Testis (tissue), 3 donors: ENCODE measurements around the gene RFX8. TPM values are rescaled to one million over a fixed set of nuclear protein-coding genes. Genes with fewer than 3 reads are reported as not detected.

Experiments
- DNase-seq: peaks from one replicate; pipeline ENCODE4 v3.0.0-alpha.2; 2019
- H3K27ac ChIP-seq, 2 donors: fragments of 200-600 bp; sonication (generic); one replicate each; pipeline ENCODE4 v1.5.1; 2019
- H3K27me3 ChIP-seq: fragments of 200-600 bp; sonication (generic); one replicate; pipeline ENCODE4 v1.5.1; 2019
- H3K36me3 ChIP-seq: fragments of 200-600 bp; sonication (generic); one replicate; pipeline ENCODE4 v1.5.1; 2017; ENCODE audit warnings: low read depth; ENCODE audit errors: missing control alignments
- H3K4me1 ChIP-seq: fragments of 200-600 bp; sonication (generic); one replicate; pipeline ENCODE4 v1.5.1; 2019
- H3K4me3 ChIP-seq, 2 donors: fragments of 200-600 bp; sonication (generic); one replicate each; pipeline ENCODE4 v1.5.1; 2017 to 2019
- H3K9me3 ChIP-seq: fragments of 200-600 bp; sonication (generic); one replicate; pipeline ENCODE4 v1.5.1; 2017
- CTCF ChIP-seq, 3 experiments: fragments of 450-650 bp in 2 of 3; fragments of 200-600 bp in 1 of 3; sonication (generic) in 1 of 3; IDR thresholded peaks; one replicate each; pipeline ENCODE4 v1.5.1; 2016 to 2019; ENCODE audit warnings: antibody characterized with exemption in 3 of 3, mild to moderate bottlenecking in 2 of 3, moderate library complexity in 1 of 3
- POLR2A ChIP-seq: fragments of 450-650 bp; IDR thresholded peaks from one replicate; pipeline ENCODE4 v1.6.1; 2017; ENCODE audit warnings: antibody characterized with exemption, mild to moderate bottlenecking, moderate library complexity
- WGBS, 2 donors: methylation state at CpG; one replicate each; pipeline ENCODE4 v1.1.5; 2018; 5-methylcytosine and 5-hydroxymethylcytosine counted together
- intact Hi-C: fragments of 100-400 bp; cut with DNase I; formaldehyde crosslinking; loops from one replicate; pipeline ENCODE4 v1.15.1; 2023; ENCODE audit warnings: low total_unique reads
- polyA plus RNA-seq: library from polyadenylated mRNA; stranded (reverse); fragments of 350-450 nt; fragmentation: Illumina TruSeq; extraction: RNeasy Lipid Tissue Mini Kit (QIAGEN cat#74804); gene quantifications from one replicate; pipeline ENCODE4 v1.2.3, GENCODE V29; 2014; ENCODE audit warnings: low read depth, low replicate concordance; ENCODE audit not compliant: insufficient read depth
- total RNA-seq, 2 donors: library from RNA; depleted of rRNA; stranded (reverse); fragments of >200 nt; gene quantifications; one replicate each; pipeline ENCODE4 v1.2.3, GENCODE V29; 2016

The RFX8 gene
- total and polyA plus RNA-seq, 3 donors from 2014 or later = 1.8 to 4.0 (median 2.7) TPM

GRCh38 chr2:101371636-101372035 is 103.3 kb downstream of the RFX8 start:
- DNase-seq = no peak
- intact Hi-C loops = no loop called here

GRCh38 chr2:101369100-101369499 is 105.8 kb downstream of the RFX8 start:
- no peaks in the 10 kb centered on the region for H3K27me3 ChIP-seq
- no peak overlapping the region for H3K4me3 ChIP-seq
- WGBS, 2 donors = 90 to 94% methylated on average over 4 of the region's 4 CpGs
- no peak overlapping the region for H3K27ac ChIP-seq
- TF ChIP-seq CTCF (IDR thresholded peaks at IDR 0.05) = no peak
- TF ChIP-seq POLR2A = no peak
- no peaks in the 10 kb centered on the region for H3K36me3 ChIP-seq
- H3K4me1 ChIP-seq = no peaks in the 10 kb centered on the region
- DNase-seq = no peak
- intact Hi-C loops = no loop called here
- no peaks in the 10 kb centered on the region for H3K9me3 ChIP-seq

More at GRCh38 chr2:101371636-101372035, 103.3 kb downstream of the RFX8 start:
- H3K4me3 ChIP-seq = no peak overlapping the region
- H3K36me3 ChIP-seq = no peaks in the 10 kb centered on the region
- H3K9me3 ChIP-seq = no peaks in the 10 kb centered on the region
- H3K27me3 ChIP-seq = no peaks in the 10 kb centered on the region
- 31 to 39% methylated on average over 4 of the region's 4 CpGs for WGBS, 2 donors
- no peak for TF ChIP-seq CTCF (IDR thresholded peaks at IDR 0.05)
- no peak for TF ChIP-seq POLR2A
- H3K27ac ChIP-seq = no peak overlapping the region
- H3K4me1 ChIP-seq = no peaks in the 10 kb centered on the region

GRCh38 chr2:101368376-101368775 is 106.5 kb downstream of the RFX8 start:
- Histone ChIP-seq H3K4me3 (no peak overlapping the region), H3K36me3 (no peaks in the 10 kb centered on the region), H3K9me3 (no peaks in the 10 kb centered on the region), H3K4me1 (no peaks in the 10 kb centered on the region), H3K27ac (no peak overlapping the region), H3K27me3 (no peaks in the 10 kb centered on the region)
- no peak for DNase-seq
- TF ChIP-seq POLR2A (no peak), CTCF (IDR thresholded peaks at IDR 0.05) (no peak)
- intact Hi-C loops = no loop called here
- WGBS, 2 donors = 86 to 88% methylated on average over 5 of the region's 5 CpGs

- no peak for TF ChIP-seq CTCF (IDR thresholded peaks at IDR 0.05)
- no peak for TF ChIP-seq POLR2A
- WGBS, 2 donors = 93 to 95% methylated on average over 5 of the region's 5 CpGs
- H3K4me3 ChIP-seq = no peak overlapping the region
- no peaks in the 10 kb centered on the region for H3K27me3 ChIP-seq
- no peaks in the 10 kb centered on the region for H3K4me1 ChIP-seq
- intact Hi-C loops = no loop called here
- no peaks in the 10 kb centered on the region for H3K9me3 ChIP-seq
- no peak for DNase-seq
- H3K27ac ChIP-seq = no peak overlapping the region
- no peaks in the 10 kb centered on the region for H3K36me3 ChIP-seq
Measured at GRCh38 chr2:101367508-101367907, 107.4 kb downstream of the RFX8 start.

- no peaks in the 10 kb centered on the region for H3K9me3 ChIP-seq
- intact Hi-C loops = no loop called here
- 93 to 96% methylated on average over 7 of the region's 7 CpGs for WGBS, 2 donors
- no peaks in the 10 kb centered on the region for H3K4me1 ChIP-seq
- DNase-seq = no peak
- no peak for TF ChIP-seq CTCF (IDR thresholded peaks at IDR 0.05)
- no peak for TF ChIP-seq POLR2A
- H3K4me3 ChIP-seq = no peak overlapping the region
- no peak overlapping the region for H3K27ac ChIP-seq
- H3K27me3 ChIP-seq = no peaks in the 10 kb centered on the region
- H3K36me3 ChIP-seq = no peaks in the 10 kb centered on the region
Measured at GRCh38 chr2:101364878-101365277, 110.0 kb downstream of the RFX8 start.
